Activated CD8-positive, alpha-beta T cell treated with anti-CD3 and anti-CD28 coated beads for 36 hours (primary cell): ENCODE measurements around the gene IPO5. TPM values are rescaled to one million over a fixed set of nuclear protein-coding genes. Genes with fewer than 3 reads are reported as not detected.

Experiments
- ATAC-seq: fragments of 200-7000 bp; cut with Tn5 transposase; one replicate; pipeline ENCODE4 v1.10.0; 2021; ENCODE audit warnings: mild to moderate bottlenecking, moderate library complexity
- CTCF ChIA-PET: fragments of 350-600 bp; sonication (Branson Sonifier 250); formaldehyde crosslinking; loops from one replicate; lab custom pipeline; 2021; ENCODE audit warnings: antibody characterized with exemption; lab: Charles Lee
- POLR2A ChIA-PET: fragments of 350-600 bp; sonication (Branson Sonifier 250); formaldehyde crosslinking; loops from one replicate; lab custom pipeline; 2021; ENCODE audit warnings: antibody characterized with exemption; lab: Charles Lee
- DNase-seq: peaks from one replicate; pipeline ENCODE4 v3.0.0-alpha.2; 2020
- H3K27ac Mint-ChIP-seq: one replicate; pipeline ENCODE4 v1.8.0; 2021; ENCODE audit warnings: mild to moderate bottlenecking, mixed read lengths
- H3K27me3 Mint-ChIP-seq: one replicate; pipeline ENCODE4 v1.8.0; 2021; ENCODE audit warnings: mixed read lengths
- H3K36me3 Mint-ChIP-seq: one replicate; pipeline ENCODE4 v1.8.0; 2021; ENCODE audit warnings: low read depth, mixed read lengths
- H3K4me1 Mint-ChIP-seq: one replicate; pipeline ENCODE4 v1.8.0; 2021; ENCODE audit warnings: low read depth, mixed read lengths
- H3K4me3 Mint-ChIP-seq: one replicate; pipeline ENCODE4 v1.8.0; 2021; ENCODE audit warnings: mild to moderate bottlenecking, moderate library complexity, mixed read lengths
- H3K9me3 Mint-ChIP-seq: one replicate; pipeline ENCODE4 v1.8.0; 2021; ENCODE audit warnings: mixed read lengths
- intact Hi-C: fragments of 100-400 bp; cut with micrococcal nuclease; formaldehyde crosslinking; loops from one replicate; pipeline ENCODE4 v1.10.0; 2022
- total RNA-seq, 2 experiments: library from RNA; stranded (reverse); gene quantifications; one replicate each; pipeline ENCODE4 v1.2.3, GENCODE V29; 2021
- TF ChIP-seq, protein P1 (sequence below): fragments of 200-600 bp; IDR thresholded peaks from one replicate; pipeline ENCODE4 v1.8.0; 2022; ENCODE audit warnings: antibody characterized with exemption, mild to moderate bottlenecking

IPO5 gene
- total RNA-seq, 2 experiments from 2014 or later, result 242 to 250 TPM

DNA sequence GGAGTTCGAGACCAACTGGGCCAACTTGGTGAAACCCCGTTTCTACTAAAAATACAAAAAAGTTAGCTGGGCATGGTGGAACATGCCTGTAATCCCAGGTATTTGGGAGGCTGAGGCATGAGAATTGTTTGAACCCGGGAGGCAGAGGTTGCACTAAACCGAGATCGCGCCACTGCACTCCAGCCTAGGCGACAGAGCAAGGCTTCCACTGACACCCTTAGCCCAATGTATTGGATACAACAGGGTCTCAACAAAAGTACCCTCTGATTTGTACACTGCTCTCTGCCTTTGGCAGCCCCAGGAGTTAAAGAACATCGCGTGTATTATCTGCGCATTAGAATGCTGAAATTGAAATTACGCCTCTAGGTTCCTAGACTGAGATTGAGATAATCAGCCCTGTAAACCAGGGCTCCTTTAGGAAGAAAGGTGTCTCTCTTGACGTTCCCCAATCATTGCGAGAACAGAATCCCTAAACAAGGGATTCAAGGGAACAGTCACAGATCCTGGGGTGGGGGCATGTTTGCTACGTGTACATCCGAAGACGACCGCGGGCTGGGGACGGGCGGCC is 21.9 kb downstream of the IPO5 start:
- peaks cover 25% of the 10 kb centered on the region for H3K4me1 Mint-ChIP-seq
- intact Hi-C loops, result loop anchor here (10.0 kb wide), 2 partner anchors 121 to 541 kb away; partner anchors contain the start of gene RAP2A
- TF ChIP-seq, protein P1, sequence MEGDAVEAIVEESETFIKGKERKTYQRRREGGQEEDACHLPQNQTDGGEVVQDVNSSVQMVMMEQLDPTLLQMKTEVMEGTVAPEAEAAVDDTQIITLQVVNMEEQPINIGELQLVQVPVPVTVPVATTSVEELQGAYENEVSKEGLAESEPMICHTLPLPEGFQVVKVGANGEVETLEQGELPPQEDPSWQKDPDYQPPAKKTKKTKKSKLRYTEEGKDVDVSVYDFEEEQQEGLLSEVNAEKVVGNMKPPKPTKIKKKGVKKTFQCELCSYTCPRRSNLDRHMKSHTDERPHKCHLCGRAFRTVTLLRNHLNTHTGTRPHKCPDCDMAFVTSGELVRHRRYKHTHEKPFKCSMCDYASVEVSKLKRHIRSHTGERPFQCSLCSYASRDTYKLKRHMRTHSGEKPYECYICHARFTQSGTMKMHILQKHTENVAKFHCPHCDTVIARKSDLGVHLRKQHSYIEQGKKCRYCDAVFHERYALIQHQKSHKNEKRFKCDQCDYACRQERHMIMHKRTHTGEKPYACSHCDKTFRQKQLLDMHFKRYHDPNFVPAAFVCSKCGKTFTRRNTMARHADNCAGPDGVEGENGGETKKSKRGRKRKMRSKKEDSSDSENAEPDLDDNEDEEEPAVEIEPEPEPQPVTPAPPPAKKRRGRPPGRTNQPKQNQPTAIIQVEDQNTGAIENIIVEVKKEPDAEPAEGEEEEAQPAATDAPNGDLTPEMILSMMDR, result no peak
- peaks cover 14% of the 10 kb centered on the region for H3K36me3 Mint-ChIP-seq
- H3K4me3 Mint-ChIP-seq, result peak overlapping the region; percentile 89
- ATAC-seq, result peak; percentile 1
- ChIA-PET CTCF (no interaction called here), POLR2A (no interaction called here)
- peaks cover 1% of the 10 kb centered on the region for H3K27me3 Mint-ChIP-seq
- peak overlapping the region; percentile 98 for H3K27ac Mint-ChIP-seq
- DNase-seq, result peak; percentile 11
- no peaks in the 10 kb centered on the region for H3K9me3 Mint-ChIP-seq

DNA sequence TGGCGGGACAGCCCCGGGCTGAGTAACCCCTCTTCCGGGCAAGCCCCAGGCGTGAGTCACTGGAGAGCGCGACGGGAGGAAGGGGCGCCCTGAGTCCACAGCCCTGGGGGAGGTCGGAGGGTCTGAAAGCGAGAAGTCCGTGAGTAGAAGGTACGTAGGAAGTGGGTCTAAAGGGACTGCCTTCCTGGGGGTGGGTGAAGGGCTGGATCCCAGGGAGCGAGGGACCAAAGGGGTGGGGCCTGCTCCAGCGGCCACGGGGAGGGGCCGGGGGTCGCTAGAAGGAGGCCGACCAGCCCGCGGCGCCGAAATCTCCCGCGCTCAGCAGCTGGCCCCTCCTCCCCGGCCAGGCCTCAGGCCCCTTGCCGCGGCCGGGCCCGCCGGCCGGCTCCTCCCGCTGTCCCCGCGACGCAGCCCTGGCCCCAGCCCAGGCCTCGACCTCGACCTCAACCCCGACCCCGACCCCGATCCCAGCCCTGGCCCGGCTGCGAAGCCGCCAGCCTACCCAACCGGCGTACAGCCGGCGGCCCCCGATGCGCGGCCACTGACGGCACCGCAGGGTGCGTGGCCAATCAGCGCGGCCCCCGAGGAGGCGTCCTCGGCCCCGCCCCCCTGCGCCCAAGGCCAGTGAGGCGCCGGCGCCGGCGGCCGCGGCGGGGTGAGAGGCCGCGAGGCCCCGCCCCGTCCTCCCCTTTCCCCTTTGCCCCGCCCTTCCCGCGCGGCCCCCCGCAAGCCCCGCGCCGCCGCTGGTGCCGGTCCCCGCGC is 22.6 kb downstream of the IPO5 start:
- Mint-ChIP-seq H3K27me3 (peaks cover 1% of the 10 kb centered on the region), H3K36me3 (peaks cover 14% of the 10 kb centered on the region), H3K4me1 (peaks cover 27% of the 10 kb centered on the region), H3K4me3 (peak overlapping the region; percentile 89), H3K9me3 (no peaks in the 10 kb centered on the region), H3K27ac (peak overlapping the region; percentile 98)
- ATAC-seq (peak; percentile 91), DNase-seq (peak; percentile 90)
- ChIA-PET POLR2A (interaction anchor here (1.1 kb wide), 1 partner anchor 14 kb away, joined by 3 read pairs; no protein-coding TSS in a partner anchor), CTCF (no interaction called here)
- intact Hi-C loops, result loop anchor here (10.0 kb wide), 2 partner anchors 121 to 541 kb away; partner anchors contain the start of gene RAP2A
- TF ChIP-seq, protein P1, result no peak

DNA sequence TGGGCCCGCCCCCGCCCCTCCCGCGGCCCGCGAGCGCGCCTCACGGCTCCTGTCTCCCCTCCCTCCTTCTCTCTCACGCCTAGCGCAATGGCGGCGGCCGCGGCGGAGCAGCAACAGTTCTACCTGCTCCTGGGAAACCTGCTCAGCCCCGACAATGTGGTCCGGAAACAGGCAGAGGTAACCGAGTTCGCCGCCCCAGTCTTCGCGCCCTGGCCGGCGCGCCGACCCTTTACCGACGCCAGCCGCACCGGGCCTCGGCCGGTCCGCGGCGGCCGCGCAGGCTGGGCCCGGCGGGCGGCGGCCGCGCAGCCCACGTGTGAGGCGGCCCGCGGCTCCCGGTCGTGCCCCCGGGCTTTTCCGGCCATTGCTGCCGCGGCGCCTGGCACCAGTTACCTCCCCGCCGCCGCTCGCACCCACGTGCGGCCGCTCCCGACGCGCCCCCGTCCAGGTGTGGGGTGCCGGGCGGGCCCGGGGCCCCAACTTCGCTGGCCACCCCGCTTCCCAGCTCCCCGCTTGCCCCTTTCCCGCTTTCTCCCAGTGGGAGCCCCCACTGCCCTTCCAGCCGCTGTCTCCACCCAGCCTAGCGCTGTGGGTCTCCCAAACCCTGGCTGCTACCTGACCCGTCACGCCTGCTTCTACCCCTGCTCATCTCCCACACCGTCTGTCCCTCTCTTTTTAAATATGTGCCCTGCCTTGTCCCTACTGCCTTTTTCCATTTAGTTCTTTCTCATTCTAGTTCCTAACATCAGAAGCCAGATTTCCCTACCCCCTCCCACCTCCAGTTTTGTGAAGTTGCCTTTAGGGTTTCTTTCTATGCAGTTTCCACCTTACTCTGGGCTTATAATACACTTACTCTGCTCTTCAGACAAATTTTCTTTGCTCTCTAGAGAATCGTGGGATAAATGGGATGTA is 23.4 kb downstream of the IPO5 start:
- Mint-ChIP-seq H3K4me1 (peaks cover 34% of the 10 kb centered on the region), H3K36me3 (peaks cover 18% of the 10 kb centered on the region), H3K27me3 (peaks cover 1% of the 10 kb centered on the region), H3K27ac (peak overlapping the region; percentile 94), H3K9me3 (no peaks in the 10 kb centered on the region), H3K4me3 (peak overlapping the region; percentile 99)
- TF ChIP-seq, protein P1, result no peak
- ChIA-PET CTCF (no interaction called here), POLR2A (interaction anchor here (0.8 to 1.1 kb wide), 2 partner anchors 13 to 45 kb away, joined by 3 to 5 read pairs; no protein-coding TSS in a partner anchor)
- DNase-seq, result no peak
- intact Hi-C loops, result loop anchor here (10.0 kb wide), 2 partner anchors 122 to 542 kb away; partner anchors contain the start of gene RAP2A
- ATAC-seq, result peak; percentile 22

GRCh38 chr13:97977982-97978381 is 24.5 kb downstream of the IPO5 start:
- ChIA-PET CTCF (interaction anchor here (1.3 kb wide), 1 partner anchor 22 kb away, joined by 3 read pairs; no protein-coding TSS in a partner anchor), POLR2A (interaction anchor here (0.8 kb wide), 1 partner anchor 44 kb away, joined by 5 read pairs; no protein-coding TSS in a partner anchor)
- Mint-ChIP-seq H3K4me1 (peaks cover 41% of the 10 kb centered on the region), H3K4me3 (peak overlapping the region; percentile 99), H3K36me3 (peaks cover 25% of the 10 kb centered on the region), H3K9me3 (no peaks in the 10 kb centered on the region), H3K27ac (no peak overlapping the region), H3K27me3 (no peaks in the 10 kb centered on the region)
- ATAC-seq, result no peak
- intact Hi-C loops, result loop anchor here (10.0 kb wide), 2 partner anchors 123 to 543 kb away; partner anchors contain the start of gene RAP2A
- TF ChIP-seq, protein P1, result no peak
- no peak for DNase-seq
